Fibroblast of the aortic adventitia (primary cell): ENCODE results near the gene TOP3B. TPM values are rescaled to one million over a fixed set of nuclear protein-coding genes. Genes with fewer than 3 reads are reported as not detected.

Experiments used
- DNase-seq: peaks from one replicate; pipeline ENCODE4 v3.0.0-alpha.2; 2010; ENCODE audit warnings: low read depth
- H3K4me3 ChIP-seq: 2 replicates; pipeline ENCODE4 v1.5.1; 2011; ENCODE audit warnings: low read depth, mild to moderate bottlenecking, control low read depth, low read length, moderate library complexity
- CTCF ChIP-seq: IDR thresholded peaks from 2 replicates; pipeline ENCODE4 v1.5.1; 2011; ENCODE audit warnings: mild to moderate bottlenecking, low read length, control low read depth, inconsistent platforms; ENCODE audit not compliant: insufficient read depth
- total RNA-seq: library from RNA; depleted of rRNA; stranded (reverse); fragments of >200 nt; gene quantifications from 2 replicates; pipeline ENCODE4 v1.2.3, GENCODE V29; 2012; ENCODE audit warnings: low replicate concordance

Gene TOP3B
- total RNA-seq, 1 donor = 20.9 TPM

- H3K4me3 ChIP-seq = no peak overlapping the region
These were observed 27.8 kb upstream of the TOP3B start for GRCh38 chr22:22010358-22010757.

GRCh38 chr22:22009661-22010060 lies 27.1 kb upstream of the TOP3B start:
- peak; percentile 15 for DNase-seq
- H3K4me3 ChIP-seq = no peak overlapping the region
- no peak for TF ChIP-seq CTCF

More at GRCh38 chr22:22010358-22010757, 27.8 kb upstream of the TOP3B start:
- no peak for DNase-seq
- no peak for TF ChIP-seq CTCF

GRCh38 chr22:22006596-22006990 lies 24.0 kb upstream of the TOP3B start:
- no peak for DNase-seq
- no peak overlapping the region for H3K4me3 ChIP-seq
- TF ChIP-seq CTCF = no peak

GRCh38 chr22:22005945-22006595 lies 23.5 kb upstream of the TOP3B start:
- no peak for TF ChIP-seq CTCF
- DNase-seq = no peak
- H3K4me3 ChIP-seq = no peak overlapping the region

- no peak for DNase-seq
- no peak for TF ChIP-seq CTCF
- H3K4me3 ChIP-seq = no peak overlapping the region
These were observed 20.6 kb upstream of the TOP3B start for GRCh38 chr22:22003233-22003632.

GRCh38 chr22:22002526-22003055 lies 20.0 kb upstream of the TOP3B start:
- no peak for TF ChIP-seq CTCF
- no peak for DNase-seq
- H3K4me3 ChIP-seq = no peak overlapping the region
